RCC 7860 (cell line): ENCODE results near the gene AOAH.
"Not testable (repeated sequence)": the region's sequence is repeated elsewhere in the genome, so short reads cannot be mapped to it uniquely, and the experiment has no call there.

ENCODE experiments used
- DNase-seq: peaks from one replicate; pipeline ENCODE4 v3.0.0-alpha.2; 2015; ENCODE audit warnings: low spot score
- FAIRE-seq: peaks from 2 replicates; lab custom pipeline; 2012; peaks lifted over from hg19 to GRCh38; lab: Jason Lieb, UNC

AOAH gene

DNA sequence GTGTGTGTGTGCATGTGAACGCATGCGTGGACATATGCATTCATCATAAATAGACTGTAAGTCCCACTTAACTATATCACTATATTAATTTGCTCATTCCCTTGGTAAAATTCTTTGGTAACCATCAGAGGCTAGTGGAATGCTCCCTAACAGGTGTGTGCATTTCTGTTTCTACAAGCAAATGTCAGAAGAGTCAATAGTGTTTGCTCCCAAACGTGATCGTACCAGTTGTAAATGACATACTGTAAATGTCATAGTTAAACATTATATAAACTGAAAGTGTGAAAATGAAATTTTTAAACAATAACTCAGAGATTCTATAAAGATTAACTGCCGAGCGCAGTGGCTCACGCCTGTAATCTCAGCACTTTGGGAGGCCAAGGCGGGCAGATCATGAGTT is 240.0 kb downstream of the AOAH start:
- no peak for DNase-seq
- FAIRE-seq: no peak

DNA sequence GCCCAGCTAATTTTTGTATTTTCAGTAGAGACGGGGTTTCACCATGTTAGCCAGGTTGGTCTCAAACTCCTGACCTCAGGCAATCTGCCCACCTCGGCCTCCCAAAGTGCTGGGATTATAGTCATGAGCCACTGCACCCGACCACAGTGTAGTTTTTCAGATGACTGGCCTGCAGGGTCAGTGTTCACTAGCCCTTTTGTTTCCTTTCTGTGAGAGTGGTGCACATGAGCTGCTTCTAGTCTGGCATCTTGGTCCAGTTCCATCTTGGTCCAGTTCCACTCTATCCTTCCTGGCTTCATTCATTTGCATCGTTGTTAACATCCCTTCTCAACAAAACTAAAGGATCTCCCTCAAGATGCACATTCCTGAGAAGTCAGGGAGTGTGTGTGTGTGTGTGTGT is 240.4 kb downstream of the AOAH start:
- not testable (repeated sequence) for FAIRE-seq, DNase-seq

DNA sequence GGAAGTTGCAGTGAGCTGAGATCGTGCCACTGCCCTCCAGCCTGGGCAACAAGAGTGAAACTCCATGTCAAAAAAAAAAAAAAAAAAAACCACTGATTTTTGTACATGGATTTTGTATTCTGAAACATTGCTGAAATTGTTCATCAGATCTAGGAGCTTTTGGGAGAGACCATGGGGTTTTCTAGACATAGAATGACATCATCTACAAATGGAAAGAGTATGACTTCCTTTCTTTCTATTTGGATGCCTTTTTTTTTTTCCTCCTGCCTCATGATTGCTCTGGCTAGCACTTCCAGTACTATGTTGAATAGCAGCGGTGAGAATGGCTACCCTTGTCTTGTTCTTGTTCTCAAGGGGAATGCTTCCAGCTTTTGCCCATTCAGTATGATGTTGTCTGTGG is 245.5 kb downstream of the AOAH start:
- no peak for DNase-seq
- FAIRE-seq: no peak

DNA sequence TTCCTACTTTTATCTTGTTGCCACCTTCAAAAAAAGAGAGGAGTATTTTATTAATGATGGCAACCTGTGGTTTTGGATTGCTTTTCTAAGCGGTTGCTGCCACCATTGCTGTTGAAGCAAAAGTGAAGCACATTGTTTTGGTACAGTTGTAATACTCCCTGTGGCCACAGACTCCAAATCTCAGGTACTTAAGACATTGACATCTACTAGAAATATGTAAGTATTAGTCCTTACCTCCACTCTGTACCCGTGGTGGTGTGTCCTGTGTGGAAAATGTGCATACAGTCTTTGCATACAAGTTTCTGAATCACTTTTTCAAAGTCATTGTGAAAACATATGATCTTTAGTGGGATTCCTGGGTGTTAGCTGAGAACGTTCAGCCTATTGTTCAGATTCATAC is 248.9 kb downstream of the AOAH start:
- FAIRE-seq (no peak), DNase-seq (no peak)

DNA sequence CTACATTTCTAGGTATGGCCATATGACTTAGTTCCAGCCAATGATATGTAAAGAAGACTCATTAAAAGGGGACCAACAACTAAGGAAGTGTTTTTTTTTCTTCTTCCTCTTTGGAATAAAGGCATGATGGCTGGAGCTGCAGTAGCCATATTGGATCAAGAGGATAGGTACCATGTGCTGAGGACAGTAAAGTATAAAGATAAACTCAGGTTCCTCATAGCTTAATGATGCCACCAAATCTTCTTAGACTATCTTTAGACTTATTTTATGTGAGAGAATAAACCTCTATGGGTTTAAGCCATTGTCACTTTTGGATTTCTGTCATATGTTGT is 249.3 kb downstream of the AOAH start:
- DNase-seq: no peak
- FAIRE-seq: no peak

DNA sequence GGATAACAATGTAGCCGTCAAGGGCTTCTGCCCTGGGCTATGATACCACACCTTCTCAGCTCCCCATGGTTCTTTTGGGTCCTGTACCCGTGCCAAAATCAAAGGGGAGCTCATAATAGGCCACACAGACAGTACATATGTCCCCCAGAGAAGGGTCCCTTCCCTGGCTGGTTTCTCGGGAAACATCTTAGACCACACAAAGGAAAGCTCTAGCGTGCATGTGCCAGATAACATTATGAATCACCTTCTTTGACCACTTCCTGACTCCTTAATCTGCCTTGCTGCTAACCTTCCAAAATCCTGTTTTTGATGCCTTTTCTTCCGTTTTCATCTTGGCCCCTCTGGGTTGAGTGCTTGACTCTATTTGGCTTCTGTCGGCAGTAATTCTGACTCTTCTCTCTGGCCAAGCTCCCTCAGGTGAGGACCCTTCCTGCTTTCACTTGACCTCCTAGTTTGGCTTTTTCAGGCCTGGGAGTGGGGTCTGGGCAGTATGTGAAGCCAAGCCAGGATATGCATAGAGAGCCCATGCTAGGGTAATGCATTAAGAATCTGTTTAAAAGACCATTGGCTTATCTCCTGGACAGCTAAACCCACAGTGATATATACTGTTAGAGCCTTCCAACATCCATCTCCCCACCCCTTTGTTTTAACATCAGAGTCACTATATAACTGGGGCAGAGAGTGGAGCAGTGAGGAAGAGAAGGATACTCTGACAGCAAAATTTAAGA is 249.8 kb downstream of the AOAH start:
- DNase-seq: peak; percentile 58
- FAIRE-seq: no peak

DNA sequence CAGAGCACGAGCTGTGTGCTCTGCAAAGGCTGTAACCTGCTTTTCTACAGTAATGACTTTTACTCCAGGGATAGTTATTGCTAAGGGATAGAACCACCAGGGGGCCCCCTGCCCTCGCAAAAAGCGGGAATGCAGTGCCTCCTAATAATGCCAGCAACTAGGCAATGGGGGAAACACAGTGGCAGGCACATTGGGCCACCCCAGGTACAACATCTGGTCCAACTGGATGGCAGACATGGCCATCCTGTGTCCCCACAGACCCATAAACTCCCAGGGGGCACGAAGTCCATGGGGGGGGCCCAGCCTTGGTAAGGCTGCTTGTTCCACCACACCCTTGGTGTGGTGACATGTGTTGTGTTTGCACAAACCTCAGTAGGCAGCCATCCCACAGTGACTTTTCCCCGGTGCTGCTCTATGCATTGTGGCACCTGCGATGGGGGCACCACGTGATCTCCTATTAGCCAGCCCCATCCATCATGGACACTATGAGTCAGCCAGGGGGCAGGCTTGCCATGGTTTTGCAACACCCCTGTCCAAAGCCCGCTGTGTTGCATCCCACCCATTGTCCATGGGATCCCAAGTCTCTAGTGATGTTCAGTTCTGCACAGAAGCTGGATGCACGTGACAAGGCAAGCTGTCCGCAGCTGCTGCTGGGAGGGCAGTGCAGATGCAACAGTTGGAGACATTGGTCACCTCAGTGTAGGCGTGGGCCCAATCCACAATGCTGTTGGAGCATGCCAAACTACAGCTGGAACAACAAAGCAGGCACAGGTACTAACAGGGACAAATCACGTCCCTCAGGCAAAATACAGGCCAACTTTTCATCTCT is 250.6 kb downstream of the AOAH start:
- FAIRE-seq (no peak), DNase-seq (no peak)

DNA sequence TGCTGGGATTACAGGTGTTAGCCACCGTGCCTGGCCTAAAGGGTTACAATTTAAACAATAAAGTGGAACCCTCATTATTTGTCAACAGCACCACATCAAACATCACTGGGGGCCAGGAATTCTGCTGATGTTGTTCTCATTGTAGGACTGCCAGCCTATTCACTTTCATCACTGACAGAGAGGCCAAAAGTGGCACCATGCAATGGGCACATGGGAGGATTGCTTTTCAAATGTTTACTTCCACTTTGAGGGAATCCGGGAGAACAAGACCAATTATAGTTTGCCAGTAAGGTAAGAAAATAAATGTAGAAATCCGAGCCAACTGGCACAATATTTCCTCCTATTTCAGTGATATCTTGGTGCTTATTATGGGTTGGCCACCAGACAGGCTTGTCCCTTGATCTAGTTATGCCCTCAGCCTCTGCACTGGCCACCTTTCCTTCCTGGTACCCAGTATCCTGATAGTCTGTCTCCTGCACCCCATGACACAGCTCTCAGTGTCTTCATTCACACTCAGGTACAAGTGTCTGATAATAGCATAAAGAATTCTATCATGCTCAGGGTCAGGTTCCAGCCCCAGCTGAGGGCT is 252.1 kb downstream of the AOAH start:
- FAIRE-seq (no peak), DNase-seq (no peak)

DNA sequence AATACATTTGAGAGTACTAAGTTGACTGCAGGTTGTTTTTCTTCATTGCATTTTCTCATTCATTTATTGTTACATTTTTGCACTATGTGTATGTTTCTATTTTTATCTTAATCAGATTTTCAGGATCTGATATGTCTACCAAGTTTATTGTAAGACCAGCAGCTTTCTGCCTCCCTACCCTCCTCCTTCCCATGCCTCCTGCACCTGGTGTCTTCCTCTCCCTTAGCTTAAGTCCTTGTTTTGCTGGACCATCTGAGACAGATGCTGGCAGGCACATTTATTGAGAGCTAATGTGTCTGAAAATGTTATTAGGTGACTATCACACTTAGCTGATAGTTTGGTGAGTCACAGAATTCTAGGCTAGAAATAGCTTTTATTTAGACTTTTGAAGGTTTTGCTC is 255.1 kb downstream of the AOAH start:
- DNase-seq: no peak
- FAIRE-seq: no peak

DNA sequence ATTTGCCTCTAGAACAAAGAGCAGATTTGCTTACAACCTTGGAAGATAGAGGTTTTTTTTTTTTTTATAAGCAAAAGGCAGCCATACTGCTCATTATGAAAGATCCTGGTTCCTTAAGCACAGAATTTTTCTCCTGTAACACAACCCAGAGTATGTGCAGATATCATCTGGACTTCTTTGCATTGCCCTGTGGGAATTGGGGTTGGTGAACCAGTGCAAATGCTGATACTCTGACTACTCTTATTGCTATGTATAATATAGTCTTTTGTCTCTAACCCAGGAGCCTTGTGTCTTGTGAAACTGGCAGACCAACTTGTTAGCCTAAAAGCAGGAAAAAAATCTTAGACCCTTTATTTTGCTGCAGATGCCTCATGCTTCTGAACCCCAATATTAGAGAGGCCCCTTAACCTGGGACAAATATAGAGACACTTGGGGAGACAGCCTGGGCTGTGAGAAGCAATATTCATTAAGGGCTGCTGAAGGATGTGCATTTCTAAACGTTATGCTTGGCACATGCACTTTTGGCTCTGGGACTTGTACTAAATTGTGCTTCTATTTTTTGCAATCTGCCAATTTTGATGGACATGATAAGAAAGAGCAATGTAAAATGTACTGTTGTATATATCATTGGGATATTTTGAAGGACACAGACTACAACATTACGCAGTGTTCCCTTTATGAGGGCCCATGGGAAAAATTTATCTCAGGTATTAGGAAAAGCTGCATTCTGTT is 255.8 kb downstream of the AOAH start:
- FAIRE-seq (no peak), DNase-seq (no peak)

DNA sequence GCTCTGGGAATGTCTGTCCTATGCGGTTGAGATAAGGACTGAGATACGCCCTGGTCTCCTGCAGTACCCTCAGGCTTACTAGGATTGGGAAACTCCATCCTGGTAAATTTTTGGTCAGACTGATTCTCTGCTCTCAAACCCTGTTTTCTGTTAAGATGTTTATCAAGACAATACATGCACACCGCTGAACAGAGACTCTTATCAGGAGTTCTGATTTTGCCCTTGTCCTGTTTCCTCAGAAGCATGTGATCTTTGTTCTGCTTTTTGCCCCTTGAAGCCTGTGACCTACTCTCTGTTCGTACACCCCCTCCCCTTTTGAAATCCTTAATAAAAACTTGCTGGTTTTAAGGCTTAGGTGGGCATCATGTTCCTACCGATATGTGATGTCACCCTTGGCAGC is 258.3 kb downstream of the AOAH start:
- not testable (repeated sequence) for DNase-seq, FAIRE-seq

DNA sequence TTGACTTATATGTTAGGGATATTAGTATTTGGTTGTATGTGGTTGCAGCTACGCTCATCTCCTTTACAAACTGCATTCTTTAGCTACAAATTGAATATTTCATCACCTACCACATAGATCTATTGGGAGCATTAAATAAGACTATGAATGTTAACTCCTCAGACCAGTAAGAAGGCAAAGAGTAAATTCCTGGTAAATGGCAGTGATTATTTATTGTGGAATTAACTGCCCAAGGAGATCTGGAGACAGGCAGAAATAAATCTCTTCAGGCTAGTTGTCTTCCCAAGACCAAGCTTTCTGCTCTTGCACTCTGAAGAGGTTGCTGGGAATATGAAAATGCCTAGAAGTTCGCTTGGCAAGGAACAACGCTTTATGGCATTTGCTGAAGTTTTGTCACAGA is 260.0 kb downstream of the AOAH start:
- DNase-seq (no peak), FAIRE-seq (no peak)
